ENCODE measurements around the gene NR2E1. TPM values are rescaled to one million over a fixed set of nuclear protein-coding genes. Genes with fewer than 3 reads are reported as not detected.
A peak's percentile ranks its signal among the peaks of the same experiment; 100 is the strongest.

Gene NR2E1
- polyA plus RNA-seq, 5 donors: 0.07 to 0.09 TPM; not detected in 3

DNA sequence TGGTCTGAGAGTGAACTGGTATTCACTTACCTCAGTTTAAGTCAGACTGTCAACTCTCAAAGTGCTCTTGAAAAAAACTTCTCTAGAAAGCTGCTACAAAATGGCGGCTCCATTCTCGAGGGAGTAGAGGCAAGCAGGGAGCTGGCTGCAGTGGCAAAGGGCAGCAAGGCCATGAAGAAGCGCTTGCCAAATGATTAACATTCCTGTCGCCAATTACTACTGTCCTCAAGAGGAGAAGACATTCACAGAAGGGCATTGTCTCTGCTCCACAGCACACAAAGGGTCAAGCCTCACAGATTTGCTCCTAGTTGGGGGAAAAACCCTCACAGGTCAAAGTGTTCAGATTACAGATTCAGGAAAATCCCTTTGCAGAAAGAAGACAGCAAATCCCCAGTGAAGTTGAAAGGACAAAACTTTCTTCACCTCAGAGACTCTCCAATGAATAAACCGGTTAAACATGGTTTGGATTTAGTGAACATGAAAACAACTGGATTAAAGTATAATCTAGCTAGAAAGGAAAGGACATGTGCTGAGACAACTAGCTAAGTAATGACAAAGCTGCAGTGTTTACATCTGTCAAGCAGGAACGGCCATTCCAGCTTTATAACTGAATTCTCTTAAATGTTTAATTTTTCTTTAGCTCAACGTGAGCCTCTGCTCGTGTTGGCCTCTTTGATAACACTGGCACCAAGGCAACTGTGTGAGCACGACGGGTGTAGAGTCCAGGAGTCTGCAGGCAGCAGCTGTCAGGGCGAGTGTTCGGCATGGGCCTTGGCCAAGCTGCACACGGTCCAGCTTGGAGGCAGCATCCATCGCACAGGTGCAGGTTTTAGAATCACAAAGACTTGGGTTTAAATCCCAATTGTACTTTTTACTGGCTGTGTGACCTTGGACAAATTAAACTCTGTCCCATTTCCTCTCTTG is 37.6 kb downstream of the NR2E1 start:
- DNase-seq: no peak

DNA sequence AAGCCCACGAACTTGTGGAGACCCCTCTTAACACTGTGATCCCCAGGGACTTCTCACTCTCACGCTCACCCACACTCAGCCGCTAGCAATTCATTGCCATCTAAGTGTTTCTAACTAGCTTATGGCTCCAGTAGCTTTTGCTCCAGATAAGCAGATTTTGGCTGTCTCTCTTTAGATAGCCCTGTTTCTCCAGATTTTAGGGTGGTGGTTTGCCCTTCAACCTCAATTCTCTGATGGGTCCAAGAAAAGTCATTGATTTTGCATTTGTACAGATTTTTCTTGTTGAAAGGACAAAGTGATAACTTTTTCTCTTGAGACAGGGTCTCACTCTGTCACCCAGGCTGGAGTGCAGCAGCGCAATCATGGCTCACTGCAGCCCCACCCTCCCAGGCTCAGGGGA is 41.2 kb downstream of the NR2E1 start:
- DNase-seq: no peak

GRCh38 chr6:108209738-108210137 is 43.9 kb downstream of the NR2E1 start:
- DNase-seq: no peak

DNA sequence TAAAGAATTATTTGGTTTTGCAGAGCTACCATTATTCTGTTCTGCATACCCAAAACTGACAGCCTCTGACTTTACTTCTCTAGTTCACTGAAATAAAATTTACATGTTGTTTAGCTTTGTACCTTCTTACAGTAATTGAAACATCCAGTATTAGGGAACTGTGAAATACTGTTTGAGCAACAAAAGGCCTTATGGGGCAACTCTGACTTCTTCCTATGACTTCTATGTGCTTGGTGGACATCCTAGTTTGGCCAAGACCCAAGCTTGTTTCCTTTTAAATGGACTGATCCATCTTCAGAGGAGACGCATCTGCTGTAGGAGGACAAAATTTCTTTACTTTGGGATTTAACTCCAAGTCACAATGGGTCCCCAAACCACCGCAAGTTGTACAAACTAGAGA is 44.7 kb downstream of the NR2E1 start:
- no peak for DNase-seq

- no peak for DNase-seq
Measured at GRCh38 chr6:108211671-108212070, 45.8 kb downstream of the NR2E1 start.

- DNase-seq: no peak
Measured at GRCh38 chr6:108222064-108222463, 56.2 kb downstream of the NR2E1 start.

- DNase-seq: no peak
Measured at GRCh38 chr6:108222504-108222903, 56.7 kb downstream of the NR2E1 start.

GRCh38 chr6:108227290-108227689 is 61.5 kb downstream of the NR2E1 start:
- DNase-seq: no peak

DNA sequence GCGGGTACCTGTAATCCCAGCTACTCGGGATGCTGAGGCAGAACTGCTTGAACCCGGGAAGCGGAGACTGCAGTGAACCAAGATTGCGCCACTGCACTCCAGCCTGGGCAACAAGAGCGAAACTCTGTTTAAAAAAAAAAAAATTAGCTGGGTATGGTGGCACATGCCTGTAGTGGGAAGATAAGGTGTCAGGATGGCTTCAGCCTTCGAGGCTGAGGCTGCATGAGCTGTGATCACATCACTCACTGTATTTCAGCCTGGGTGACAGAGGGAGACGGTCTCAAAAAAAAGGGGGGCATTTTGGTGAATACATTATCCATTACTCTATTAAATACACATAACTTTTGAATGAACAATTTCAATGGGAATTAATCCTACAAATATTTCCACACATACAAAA is 62.6 kb downstream of the NR2E1 start:
- no peak for DNase-seq

GRCh38 chr6:108235127-108235526 is 69.3 kb downstream of the NR2E1 start:
- DNase-seq: no peak

DNA sequence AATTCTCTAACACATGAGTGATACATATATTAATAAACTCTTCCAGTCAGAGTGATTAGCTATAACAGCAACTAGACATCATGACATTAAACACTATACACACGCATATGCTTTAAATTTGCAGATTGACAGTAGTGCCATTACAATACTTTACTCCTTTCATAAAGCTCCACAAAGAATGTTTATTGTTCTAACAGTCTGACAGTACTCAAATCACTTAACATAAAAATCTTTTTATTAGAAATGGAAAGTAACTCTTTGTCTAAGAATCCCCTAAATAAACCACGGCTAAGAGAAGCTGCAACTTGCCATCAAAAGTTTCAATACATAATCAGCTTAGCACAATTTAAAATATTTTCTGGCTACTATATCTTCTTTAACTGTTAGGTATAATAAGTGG is 71.0 kb downstream of the NR2E1 start:
- DNase-seq: no peak

DNA sequence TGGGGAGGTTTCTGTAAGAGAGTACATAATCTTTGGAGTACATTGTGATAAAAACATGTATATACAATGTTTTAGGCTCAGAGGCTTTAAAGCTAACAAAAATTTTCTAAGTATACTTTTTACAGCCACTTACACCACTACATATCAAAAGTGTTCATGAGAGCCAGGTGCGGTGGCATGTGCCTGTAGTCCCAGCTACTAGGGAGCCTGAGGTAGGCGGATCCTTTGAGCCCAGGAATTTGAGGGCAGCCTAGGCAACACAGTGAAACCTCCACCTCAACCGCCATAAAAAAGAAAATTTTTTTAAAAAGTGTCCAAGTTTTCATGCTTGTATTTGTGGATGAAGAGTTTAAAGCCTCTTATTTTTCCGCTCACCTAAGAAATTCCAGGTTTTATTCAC is 72.5 kb downstream of the NR2E1 start:
- DNase-seq: peak; percentile 8 to 19

Other genes starting within 250 kb of the NR2E1 start
- gene SEC63, start 207.8 kb upstream of the NR2E1 start, polyA plus RNA-seq (ENCODE audit: insufficient read depth in 1 of 5, insufficient read length in 5 of 5, low replicate concordance in 1 of 5): 100 to 1,000 TPM in 4 of 5 donors, 10 to 100 TPM in 1; 90.4 to 149 (median 133) TPM
- 10 to 100 TPM; 14.5 to 26.1 (median 21.5) TPM for gene OSTM1, start 91.3 kb upstream of the NR2E1 start, polyA plus RNA-seq (ENCODE audit: insufficient read depth in 1 of 5, insufficient read length in 5 of 5, low replicate concordance in 1 of 5)
- gene SNX3, start 95.0 kb downstream of the NR2E1 start, polyA plus RNA-seq (ENCODE audit: insufficient read depth in 1 of 5, insufficient read length in 5 of 5, low replicate concordance in 1 of 5): 100 to 1,000 TPM; 246 to 284 (median 266) TPM
- 1 to 10 TPM; 5.4 to 7.7 (median 6.8) TPM for gene AFG1L, start 129.0 kb downstream of the NR2E1 start, polyA plus RNA-seq (ENCODE audit: insufficient read depth in 1 of 5, insufficient read length in 5 of 5, low replicate concordance in 1 of 5)